ENCODE measurements around the gene WDR18. TPM values are rescaled to one million over a fixed set of nuclear protein-coding genes. Genes with fewer than 3 reads are reported as not detected.

Gene WDR18
- total RNA-seq, 1 donor from 2014 or later = 38.6 TPM

DNA sequence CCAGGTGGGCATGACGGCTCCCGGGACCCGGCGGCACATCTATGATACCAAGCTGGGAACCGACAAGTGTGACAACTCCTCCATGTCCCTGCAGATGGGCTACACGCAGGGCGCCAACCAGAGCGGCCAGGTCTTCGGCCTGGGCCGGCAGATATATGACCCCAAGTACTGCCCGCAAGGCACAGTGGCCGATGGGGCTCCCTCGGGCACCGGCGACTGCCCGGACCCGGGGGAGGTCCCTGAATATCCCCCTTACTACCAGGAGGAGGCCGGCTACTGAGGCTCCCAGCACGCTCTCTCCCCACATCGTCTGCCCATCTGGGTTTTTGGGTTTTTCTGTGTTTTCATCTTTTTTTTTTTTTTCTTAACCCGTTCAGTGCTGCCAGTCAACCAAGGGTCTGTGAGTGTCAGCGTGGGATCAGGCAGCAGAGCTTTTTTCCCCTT lies 53.5 kb downstream of the WDR18 start:
- no peaks in the 10 kb centered on the region for H3K9me3 ChIP-seq (ENCODE audit: low read depth)
- H3K4me1 Mint-ChIP-seq = peaks cover 25% of the 10 kb centered on the region

DNA sequence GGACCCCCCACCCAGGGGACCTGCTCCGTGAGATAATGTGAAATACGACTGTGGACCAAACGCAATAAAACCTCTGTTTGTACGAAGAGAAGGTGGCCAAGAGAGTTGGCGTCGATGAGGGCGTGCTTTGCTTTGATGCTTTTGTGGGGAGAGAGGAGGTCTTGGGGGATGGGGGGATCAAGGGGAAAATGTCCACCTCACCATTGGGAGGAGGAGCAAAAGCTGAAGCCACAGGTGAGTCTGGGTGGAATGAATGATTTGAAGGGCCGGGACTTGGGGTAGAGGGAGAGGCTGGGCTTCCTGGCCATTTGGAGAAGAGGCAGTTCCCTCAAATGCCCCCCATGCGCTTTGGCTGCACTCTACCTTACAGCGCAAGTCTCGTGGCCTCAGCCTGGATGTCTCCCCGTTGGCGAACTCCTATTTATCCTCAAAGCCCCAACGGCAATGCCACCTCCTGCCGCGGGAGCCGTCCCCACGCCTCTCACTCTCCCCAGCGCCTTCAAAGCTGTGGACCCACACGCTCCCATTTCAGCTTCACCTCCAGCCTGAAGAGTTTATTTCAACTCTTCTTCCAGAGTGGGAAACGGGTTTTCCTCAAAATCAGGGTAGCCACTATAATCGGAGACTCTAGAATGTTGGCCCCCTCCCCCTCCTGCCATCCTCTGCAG lies 55.0 kb downstream of the WDR18 start:
- H4K20me1 ChIP-seq (ENCODE audit: low read depth) = peaks cover 51% of the 10 kb centered on the region
- Mint-ChIP-seq H3K27ac (no peak overlapping the region), H3K4me3 (peak overlapping the region; percentile 93), H3K9me3 (no peaks in the 10 kb centered on the region), H3K27me3 (ENCODE audit: insufficient read depth, low read depth) (peaks cover 8% of the 10 kb centered on the region), H3K36me3 (peaks cover 11% of the 10 kb centered on the region), H3K4me1 (peaks cover 25% of the 10 kb centered on the region)
- no peak overlapping the region for H3K9ac ChIP-seq
- H3K9me3 ChIP-seq (ENCODE audit: low read depth) = no peaks in the 10 kb centered on the region
- no peak overlapping the region for H3K27ac ChIP-seq
- H3K4me3 ChIP-seq = peak overlapping the region; percentile 55
- DNase-seq (ENCODE audit: low spot score) = no peak
- TF ChIP-seq EZH2 (IDR thresholded peaks at IDR 0.05) (no peak), EZH2phosphoT487 (IDR thresholded peaks at IDR 0.05) (no peak)
- TF ChIP-seq, protein P1, sequence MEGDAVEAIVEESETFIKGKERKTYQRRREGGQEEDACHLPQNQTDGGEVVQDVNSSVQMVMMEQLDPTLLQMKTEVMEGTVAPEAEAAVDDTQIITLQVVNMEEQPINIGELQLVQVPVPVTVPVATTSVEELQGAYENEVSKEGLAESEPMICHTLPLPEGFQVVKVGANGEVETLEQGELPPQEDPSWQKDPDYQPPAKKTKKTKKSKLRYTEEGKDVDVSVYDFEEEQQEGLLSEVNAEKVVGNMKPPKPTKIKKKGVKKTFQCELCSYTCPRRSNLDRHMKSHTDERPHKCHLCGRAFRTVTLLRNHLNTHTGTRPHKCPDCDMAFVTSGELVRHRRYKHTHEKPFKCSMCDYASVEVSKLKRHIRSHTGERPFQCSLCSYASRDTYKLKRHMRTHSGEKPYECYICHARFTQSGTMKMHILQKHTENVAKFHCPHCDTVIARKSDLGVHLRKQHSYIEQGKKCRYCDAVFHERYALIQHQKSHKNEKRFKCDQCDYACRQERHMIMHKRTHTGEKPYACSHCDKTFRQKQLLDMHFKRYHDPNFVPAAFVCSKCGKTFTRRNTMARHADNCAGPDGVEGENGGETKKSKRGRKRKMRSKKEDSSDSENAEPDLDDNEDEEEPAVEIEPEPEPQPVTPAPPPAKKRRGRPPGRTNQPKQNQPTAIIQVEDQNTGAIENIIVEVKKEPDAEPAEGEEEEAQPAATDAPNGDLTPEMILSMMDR (IDR thresholded peaks at IDR 0.05) = no peak
- no peaks in the 10 kb centered on the region for H3K36me3 ChIP-seq
- no peaks in the 10 kb centered on the region for H3K79me2 ChIP-seq (ENCODE audit: low read depth)
- H3K27me3 ChIP-seq = no peaks in the 10 kb centered on the region
- H3K4me1 ChIP-seq = peaks cover 8% of the 10 kb centered on the region
- peaks cover 44% of the 10 kb centered on the region for H3F3A ChIP-seq (ENCODE audit: low read depth)
- H2AFZ ChIP-seq (replicated peaks) = no peak overlapping the region
- peak overlapping the region; percentile 74 for H3K4me2 ChIP-seq

More for the DNA sequence above, 53.5 kb downstream of the WDR18 start:
- H3K36me3 ChIP-seq = peaks cover 3% of the 10 kb centered on the region
- H3K79me2 ChIP-seq (ENCODE audit: low read depth) = peaks cover 5% of the 10 kb centered on the region
- H3K27me3 ChIP-seq = no peaks in the 10 kb centered on the region
- no peak overlapping the region for H3K4me3 ChIP-seq
- H3K9ac ChIP-seq = no peak overlapping the region
- peaks cover 8% of the 10 kb centered on the region for H3K27me3 Mint-ChIP-seq (ENCODE audit: insufficient read depth, low read depth)
- peaks cover 8% of the 10 kb centered on the region for H3K4me1 ChIP-seq
- peaks cover 14% of the 10 kb centered on the region for H3K36me3 Mint-ChIP-seq
- H3K27ac Mint-ChIP-seq = no peak overlapping the region
- no peak for DNase-seq (ENCODE audit: low spot score)
- H3K4me3 Mint-ChIP-seq = no peak overlapping the region
- H3K9me3 Mint-ChIP-seq = no peaks in the 10 kb centered on the region
- no peak for TF ChIP-seq EZH2 (IDR thresholded peaks at IDR 0.05)
- no peak for TF ChIP-seq EZH2phosphoT487 (IDR thresholded peaks at IDR 0.05)
- TF ChIP-seq, protein P1 (IDR thresholded peaks at IDR 0.05) = no peak
- H4K20me1 ChIP-seq (ENCODE audit: low read depth) = peaks cover 56% of the 10 kb centered on the region
- H3K27ac ChIP-seq = no peak overlapping the region
- H3K4me2 ChIP-seq = no peak overlapping the region
- H3F3A ChIP-seq (ENCODE audit: low read depth) = peaks cover 44% of the 10 kb centered on the region
- no peak overlapping the region for H2AFZ ChIP-seq (replicated peaks)

DNA sequence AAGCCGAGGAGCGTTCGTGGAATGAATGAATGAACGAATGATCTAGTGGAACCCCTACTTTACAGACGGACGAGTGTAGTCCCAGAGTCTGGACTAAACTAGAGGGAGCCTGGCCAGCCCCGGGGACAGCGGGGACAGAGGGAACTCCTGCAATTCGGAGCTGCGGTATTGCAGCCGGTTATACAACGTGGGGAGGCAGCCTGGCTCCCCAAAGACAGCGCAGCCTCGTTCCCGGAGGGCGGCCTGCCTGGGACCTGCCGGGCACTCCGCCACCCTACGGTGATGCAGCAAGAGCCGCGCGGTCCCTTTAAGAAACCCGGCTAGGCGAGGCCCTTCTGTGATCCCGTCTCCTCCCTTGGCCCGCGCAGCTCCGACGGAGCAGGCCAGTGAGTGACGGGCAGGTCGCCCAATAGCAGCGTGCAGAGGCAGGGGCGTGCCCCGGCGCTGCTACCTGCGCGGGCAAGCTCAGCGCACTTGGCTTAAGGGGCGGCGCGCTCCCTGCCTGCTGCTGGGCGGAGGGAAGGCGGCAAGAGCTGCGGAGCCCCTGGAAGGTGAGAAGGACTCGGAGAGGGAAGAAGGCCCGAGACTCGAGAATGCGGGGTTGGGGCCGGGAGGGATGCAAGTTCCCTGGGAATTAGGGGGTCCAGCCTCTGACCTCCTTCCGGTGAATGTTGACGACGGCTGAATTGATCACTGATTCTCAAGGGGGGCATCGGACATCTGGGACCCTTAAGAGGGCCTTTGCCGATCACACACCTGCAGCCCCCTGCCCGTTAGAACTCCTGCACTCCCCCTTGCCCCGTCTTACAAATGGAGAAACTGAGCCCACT lies 55.7 kb downstream of the WDR18 start, which contains the start of gene ABCA7:
ABCA7 (plus strand) TSS at position 462 of the 830 bp plus-strand sequence. CDS start 1,255 bp downstream, outside the sequence.
- no peak within 1 kb of the TSS for H2AFZ ChIP-seq (replicated peaks)
- peaks cover 51% of the 10 kb centered on the region for H4K20me1 ChIP-seq (ENCODE audit: low read depth)
- H3K27ac ChIP-seq = no peak within 1 kb of the TSS

More for the DNA sequence above, 55.7 kb downstream of the WDR18 start, which contains the start of gene ABCA7:
- Mint-ChIP-seq H3K27ac (no peak within 1 kb of the TSS), H3K9me3 (no peaks in the 10 kb centered on the region), H3K27me3 (ENCODE audit: insufficient read depth, low read depth) (peaks cover 8% of the 10 kb centered on the region), H3K4me3 (peak within 1 kb of the TSS; percentile 93), H3K4me1 (peaks cover 25% of the 10 kb centered on the region), H3K36me3 (peaks cover 11% of the 10 kb centered on the region)
- no peaks in the 10 kb centered on the region for H3K27me3 ChIP-seq
- H3K36me3 ChIP-seq = no peaks in the 10 kb centered on the region
- no peak within 1 kb of the TSS for H3K9ac ChIP-seq
- H3K4me2 ChIP-seq = peak within 1 kb of the TSS; percentile 79
- no peaks in the 10 kb centered on the region for H3K9me3 ChIP-seq (ENCODE audit: low read depth)
- H3K4me3 ChIP-seq = peak within 1 kb of the TSS; percentile 55
- TF ChIP-seq, protein P1 (IDR thresholded peaks at IDR 0.05) = no peak
- TF ChIP-seq EZH2 (IDR thresholded peaks at IDR 0.05) = no peak
- TF ChIP-seq EZH2phosphoT487 (IDR thresholded peaks at IDR 0.05) = no peak
- no peaks in the 10 kb centered on the region for H3K79me2 ChIP-seq (ENCODE audit: low read depth)
- peaks cover 44% of the 10 kb centered on the region for H3F3A ChIP-seq (ENCODE audit: low read depth)
- H3K4me1 ChIP-seq = peaks cover 8% of the 10 kb centered on the region
- peak; percentile 99 for DNase-seq (ENCODE audit: low spot score)

All from neural progenitor cell (in vitro differentiated cells).